ENCODE data around the gene BSPRY. TPM values are rescaled to one million over a fixed set of nuclear protein-coding genes. Genes with fewer than 3 reads are reported as not detected.

The BSPRY gene
- total and polyA plus RNA-seq, 2 of the 13 experiments (the other 11 are each of a cell fraction or from before 2014, with no cell fraction given): 0.09 to 0.26 TPM

GRCh38 chr9:113410207-113410864 lies 61.0 kb downstream of the BSPRY start, which contains the start of the genes C9orf43 and POLE3:
TSS of gene C9orf43 (plus strand) at chr9:113410747. CDS start at chr9:113413494, 2,747 bp downstream.
TSS of gene POLE3 (minus strand) at chr9:113410675. CDS start at chr9:113410293, 382 bp downstream.
- intact Hi-C loops (cut with micrococcal nuclease; ENCODE audit: unreplicated experiment) (loop anchor here (10.0 kb wide), 1 partner anchor 244 kb away; no protein-coding TSS in a partner anchor), in situ Hi-C loops (cut with HindIII; ENCODE audit: extremely low pct_ligation_motif_present, low pct_unique_long_range_greater_than_20kb) (no loop called here)
- no peaks in the 10 kb centered on the region; a peak in 1 of 5 replicates for H3K27me3 ChIP-seq (ENCODE audit: control insufficient read depth in 1 of 2, insufficient read depth in 2 of 2, low read length in 2 of 2)
- H3K9me3 ChIP-seq (ENCODE audit: low read length): no peaks in the 10 kb centered on the region
- peaks cover 0 to 19% of the 10 kb centered on the region in 2 experiments; a peak in 3 of 5 replicates for H3K36me3 ChIP-seq (replicated peaks in 1 of 2; ENCODE audit: control insufficient read depth in 1 of 2, insufficient read depth in 2 of 2, low read length in 2 of 2)
- ATAC-seq (peak; percentile 97), DNase-seq (ENCODE audit: low spot score) (peak; percentile 91), FAIRE-seq (peak; percentile 70)
- ChIA-PET CTCF (ENCODE audit: low intra/inter-chr PET ratio, low total read pairs) (no interaction called here), POLR2A (interaction anchor here (0.8 to 3.6 kb wide), 32 partner anchors 10 to 245 kb away, joined by 3 to 50 read pairs (median 4); partner anchors contain the start of genes ALAD, CDC26, FKBP15 and HDHD3)
- peak within 1 kb of the TSS; percentile 93 for H3K9ac ChIP-seq (ENCODE audit: insufficient read depth, low read depth, low read length)
- H4K20me1 ChIP-seq (ENCODE audit: insufficient read depth, low read length): no peaks in the 10 kb centered on the region
- under 1% methylated on average over 38 of the region's 61 CpGs for WGBS (ENCODE audit: low lambda C conversion rate)
- H3K4me2 ChIP-seq (ENCODE audit: low read depth, low read length): peak within 1 kb of the TSS; percentile 86
- peak within 1 kb of the TSS; percentile 85 for H2AFZ ChIP-seq (ENCODE audit: low read length)
- H3K79me2 ChIP-seq (ENCODE audit: insufficient read depth, low read length): peaks cover 12% of the 10 kb centered on the region
- H3K4me3 ChIP-seq (replicated peaks in 1 of 3; ENCODE audit: insufficient read depth in 1 of 3, low read depth in 2 of 3, low read length in 3 of 3): peak within 1 kb of the TSS; percentile 91 to 98 (median 95)
- H3K4me1 ChIP-seq (ENCODE audit: insufficient read depth, low read length): peaks cover 37% of the 10 kb centered on the region
- H3K27ac ChIP-seq (ENCODE audit: extremely low read length, insufficient read depth, low read length): peak within 1 kb of the TSS; percentile 91
- no TSS peak for BruUV-seq (replicated peaks)
- TF ChIP-seq NCOR1 (IDR thresholded peaks at IDR 0.05; ENCODE audit: borderline replicate concordance, low read length) (peak; percentile 37; the same call in 1 of the 2 replicates), SAP130 (CRISPR knock-in tag; IDR thresholded peaks at IDR 0.05; ENCODE audit: low read depth) (peak; percentile 97), ZSCAN12 (CRISPR knock-in tag; IDR thresholded peaks at IDR 0.05) (0 out of 2 replicates have a peak, but pooled peaks have one; percentile 30), ZBTB2 (CRISPR knock-in tag; IDR thresholded peaks at IDR 0.05; ENCODE audit: low read depth) (peak; percentile 93), ZNF841 (CRISPR knock-in tag; IDR thresholded peaks at IDR 0.05; ENCODE audit: borderline replicate concordance) (0 out of 2 replicates have a peak, but pooled peaks have one; percentile 66), SAFB2 (CRISPR knock-in tag; IDR thresholded peaks at IDR 0.05; ENCODE audit: borderline replicate concordance, low read depth) (no peak), NFE2L2 (IDR thresholded peaks at IDR 0.05; ENCODE audit: low read length) (peak; percentile 2; the same call in 1 of the 2 replicates), GTF2F1 (IDR thresholded peaks at IDR 0.05; ENCODE audit: low read length) (no peak), RAD51 (IDR thresholded peaks at IDR 0.05; ENCODE audit: borderline replicate concordance) (peak; percentile 57; the same call in 1 of the 2 replicates), PLRG1 (conservative IDR thresholded peaks at IDR 0.05) (no peak), MTERF4 (CRISPR knock-in tag; IDR thresholded peaks at IDR 0.05) (no peak), NCOA1 (CRISPR knock-in tag; IDR thresholded peaks at IDR 0.05) (peak; percentile 78; the same call in 1 of the 2 replicates), YY1 (IDR thresholded peaks at IDR 0.05; ENCODE audit: insufficient read depth, insufficient replicate concordance, low read depth, low read length) (peak; percentile 85), ZEB1 (IDR thresholded peaks at IDR 0.05; ENCODE audit: insufficient replicate concordance, low read depth) (no peak), HDAC2 (CRISPR knock-in tag; IDR thresholded peaks at IDR 0.05) (peak; percentile 85), RBM39 (IDR thresholded peaks at IDR 0.05; ENCODE audit: low read depth, low read length, poor library complexity, severe bottlenecking) (peak; percentile 85), CCDC6 (CRISPR knock-in tag; IDR thresholded peaks at IDR 0.05) (no peak), NFKB2 (CRISPR knock-in tag; IDR thresholded peaks at IDR 0.05; ENCODE audit: borderline replicate concordance) (peak; percentile 95), ZMYM2 (CRISPR knock-in tag; IDR thresholded peaks at IDR 0.05) (peak; percentile 25; the same call in 1 of the 2 replicates), ZFP41 (CRISPR knock-in tag; IDR thresholded peaks at IDR 0.05; ENCODE audit: borderline replicate concordance) (no peak), ZBTB8A (CRISPR knock-in tag; IDR thresholded peaks at IDR 0.05; ENCODE audit: borderline replicate concordance, low read depth) (no peak)
- TF ChIP-seq, protein P1, sequence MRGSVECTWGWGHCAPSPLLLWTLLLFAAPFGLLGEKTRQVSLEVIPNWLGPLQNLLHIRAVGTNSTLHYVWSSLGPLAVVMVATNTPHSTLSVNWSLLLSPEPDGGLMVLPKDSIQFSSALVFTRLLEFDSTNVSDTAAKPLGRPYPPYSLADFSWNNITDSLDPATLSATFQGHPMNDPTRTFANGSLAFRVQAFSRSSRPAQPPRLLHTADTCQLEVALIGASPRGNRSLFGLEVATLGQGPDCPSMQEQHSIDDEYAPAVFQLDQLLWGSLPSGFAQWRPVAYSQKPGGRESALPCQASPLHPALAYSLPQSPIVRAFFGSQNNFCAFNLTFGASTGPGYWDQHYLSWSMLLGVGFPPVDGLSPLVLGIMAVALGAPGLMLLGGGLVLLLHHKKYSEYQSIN (CRISPR knock-in tag; IDR thresholded peaks at IDR 0.05; ENCODE audit: borderline replicate concordance): no peak
